H1 (cell line): ENCODE results near the gene HDC. TPM values are rescaled to one million over a fixed set of nuclear protein-coding genes. Genes with fewer than 3 reads are reported as not detected.

Source experiments
- CTCF ChIA-PET: fragments of 300-600 bp; sonication (Branson Sonifier 250); formaldehyde crosslinking; loops from one replicate; lab custom pipeline; 2021; ENCODE audit not compliant: partially characterized antibody; lab: Charles Lee
- POLR2A ChIA-PET: fragments of 300-600 bp; sonication (Branson Sonifier 250); formaldehyde crosslinking; loops from one replicate; lab custom pipeline; 2021; ENCODE audit warnings: inconsistent platforms; ENCODE audit not compliant: partially characterized antibody; lab: Charles Lee
- DNase-seq, 2 experiments: peaks; one replicate each; pipeline versions ENCODE4 v3.0.0 to v3.0.0-alpha.2; 2010 to 2022; ENCODE audit warnings: low spot score in 2 of 2, low read depth in 1 of 2, mixed read lengths in 1 of 2
- FAIRE-seq: peaks from 2 replicates; lab custom pipeline; 2011; peaks lifted over from hg19 to GRCh38; lab: Jason Lieb, UNC
- H2AFZ ChIP-seq: 2 replicates; pipeline ENCODE4 v1.8.1; 2012; ENCODE audit warnings: low read length, inconsistent platforms
- H2AK5ac ChIP-seq: 2 replicates; pipeline ENCODE4 v1.6.1; 2013; ENCODE audit warnings: low read depth, low read length
- H2BK120ac ChIP-seq: replicated peaks from 2 replicates; pipeline ENCODE3; 2013; ENCODE audit warnings: low read depth, low read length, inconsistent platforms
- H2BK12ac ChIP-seq: 2 replicates; pipeline ENCODE4 v1.6.1; 2013; ENCODE audit warnings: low read depth, low read length
- H2BK15ac ChIP-seq: 2 replicates; pipeline ENCODE4 v1.6.1; 2013; ENCODE audit warnings: low read length
- H2BK20ac ChIP-seq: 2 replicates; pipeline ENCODE4 v1.6.1; 2013; ENCODE audit warnings: low read length
- H2BK5ac ChIP-seq: 2 replicates; pipeline ENCODE4 v1.6.1; 2013; ENCODE audit warnings: low read depth, low read length
- H3K14ac ChIP-seq: 2 replicates; pipeline ENCODE4 v1.6.1; 2013; ENCODE audit warnings: inconsistent platforms; ENCODE audit not compliant: insufficient read length
- H3K18ac ChIP-seq: 2 replicates; pipeline ENCODE4 v1.6.1; 2013; ENCODE audit warnings: low read length; ENCODE audit errors: extremely low read depth
- H3K23ac ChIP-seq: 2 replicates; pipeline ENCODE4 v1.6.1; 2013; ENCODE audit warnings: inconsistent platforms; ENCODE audit not compliant: insufficient read length
- H3K23me2 ChIP-seq: 2 replicates; pipeline ENCODE4 v1.6.1; 2013; ENCODE audit warnings: low read depth, low read length
- H3K27ac ChIP-seq: 2 replicates; pipeline ENCODE4 v1.6.1; 2011; ENCODE audit warnings: low read depth, low read length, inconsistent platforms
- H3K27me3 ChIP-seq, 4 experiments: replicated peaks in 1 of 4; 1 replicate in 1 of 4; 2 replicates in 3 of 4; pipeline versions ENCODE4 v1.6.1 to v1.8.1; 2011 to 2013; ENCODE audit warnings: low read length in 3 of 4, mild to moderate bottlenecking in 3 of 4, inconsistent platforms in 2 of 4, mixed read lengths in 2 of 4, moderate library complexity in 1 of 4; ENCODE audit not compliant: control insufficient read depth in 3 of 4, insufficient read depth in 3 of 4; ENCODE audit errors: extremely low read depth in 1 of 4
- H3K36me3 ChIP-seq, 4 experiments: 2 replicates each; pipeline versions ENCODE4 v1.6.1 to v1.8.1; 2011 to 2013; ENCODE audit warnings: mild to moderate bottlenecking in 4 of 4, low read length in 3 of 4, moderate library complexity in 2 of 4, control low read depth in 1 of 4, inconsistent platforms in 1 of 4; ENCODE audit not compliant: insufficient read depth in 4 of 4, control insufficient read depth in 2 of 4
- H3K4ac ChIP-seq: replicated peaks from 2 replicates; pipeline ENCODE3; 2013; ENCODE audit warnings: low read length, low read depth, mixed read lengths, inconsistent platforms; ENCODE audit not compliant: insufficient read length
- H3K4me1 ChIP-seq, 4 experiments: replicated peaks in 1 of 4; 1 replicate in 1 of 4; 2 replicates in 3 of 4; pipeline versions ENCODE4 v1.6.1 to v1.8.1; 2011 to 2013; ENCODE audit warnings: low read length in 3 of 4, inconsistent platforms in 2 of 4, mixed read lengths in 1 of 4; ENCODE audit not compliant: insufficient read depth in 4 of 4, control insufficient read depth in 3 of 4
- H3K4me2 ChIP-seq, 2 experiments: 2 replicates each; pipeline versions ENCODE4 v1.6.1 to v1.8.1; 2011 to 2013; ENCODE audit warnings: low read depth in 2 of 2, low read length in 2 of 2, control low read depth in 1 of 2, inconsistent platforms in 1 of 2, mild to moderate bottlenecking in 1 of 2; ENCODE audit not compliant: insufficient read depth in 1 of 2
- H3K4me3 ChIP-seq, 4 experiments: fragments of 200-600, 300-600 bp in 1 of 4; sonication (generic), shearing (Covaris generic), sonication (Bioruptor Twin) in 1 of 4; 2 replicates each; pipeline versions ENCODE4 v1.5.1 to v1.8.1; 2011 to 2016; ENCODE audit warnings: low read length in 4 of 4, low read depth in 3 of 4, control low read depth in 2 of 4, inconsistent platforms in 2 of 4, mild to moderate bottlenecking in 2 of 4, mixed read lengths in 1 of 4, moderate library complexity in 1 of 4; ENCODE audit not compliant: insufficient read depth in 2 of 4; ENCODE audit errors: extremely low read depth in 1 of 4
- H3K56ac ChIP-seq: replicated peaks from 2 replicates; pipeline ENCODE3; 2013; ENCODE audit warnings: low read depth, mild to moderate bottlenecking, mixed read lengths, low read length, inconsistent platforms; ENCODE audit not compliant: insufficient read length
- H3K79me1 ChIP-seq: 2 replicates; pipeline ENCODE4 v1.6.1; 2013; ENCODE audit warnings: low read depth, low read length, control low read depth
- H3K79me2 ChIP-seq, 2 experiments: 2 replicates each; pipeline versions ENCODE4 v1.6.1 to v1.8.1; 2012 to 2013; ENCODE audit warnings: low read length in 2 of 2, mild to moderate bottlenecking in 2 of 2, inconsistent platforms in 1 of 2; ENCODE audit not compliant: insufficient read depth in 2 of 2, control insufficient read depth in 1 of 2
- H3K9ac ChIP-seq, 4 experiments: replicated peaks in 1 of 4; 1 replicate in 1 of 4; 2 replicates in 3 of 4; pipeline versions ENCODE4 v1.6.1 to v1.8.1; 2011 to 2013; ENCODE audit warnings: low read depth in 3 of 4, low read length in 3 of 4, control low read depth in 2 of 4, mild to moderate bottlenecking in 2 of 4, moderate library complexity in 2 of 4, inconsistent platforms in 1 of 4; ENCODE audit errors: extremely low read depth in 1 of 4
- H3K9me3 ChIP-seq, 2 experiments: 2 replicates each; pipeline versions ENCODE4 v1.6.1 to v1.8.1; 2012 to 2013; ENCODE audit warnings: mild to moderate bottlenecking in 2 of 2, moderate library complexity in 2 of 2, control low read depth in 1 of 2, inconsistent platforms in 1 of 2, low read depth in 1 of 2, low read length in 1 of 2, mixed read lengths in 1 of 2; ENCODE audit not compliant: insufficient read depth in 2 of 2
- H4K20me1 ChIP-seq, 2 experiments: replicated peaks in 1 of 2; 2 replicates each; pipeline versions ENCODE3 to v1.8.1; 2011 to 2013; ENCODE audit warnings: inconsistent platforms in 2 of 2, low read length in 2 of 2, mild to moderate bottlenecking in 1 of 2; ENCODE audit not compliant: insufficient read depth in 2 of 2, control insufficient read depth in 1 of 2
- H4K5ac ChIP-seq: 2 replicates; pipeline ENCODE4 v1.6.1; 2013; ENCODE audit warnings: low read length, low read depth, mixed read lengths, inconsistent platforms; ENCODE audit not compliant: insufficient read length
- H4K8ac ChIP-seq: 2 replicates; pipeline ENCODE4 v1.8.0; 2013; ENCODE audit warnings: mild to moderate bottlenecking, moderate library complexity, low read length, inconsistent platforms; ENCODE audit not compliant: insufficient read depth; ENCODE audit errors: extremely low read depth
- H4K91ac ChIP-seq: replicated peaks from 2 replicates; pipeline ENCODE3; 2013; ENCODE audit warnings: low read length, mixed read lengths, inconsistent platforms; ENCODE audit not compliant: insufficient read length
- CBX8 ChIP-seq: fragments of 300-800, 300-1000 bp; sonication (generic); IDR thresholded peaks from 2 replicates; pipeline ENCODE4 v1.7.1; 2016; ENCODE audit warnings: low read depth, low read length, borderline replicate concordance
- KDM5A ChIP-seq: fragments of 200-600 bp; IDR thresholded peaks from 2 replicates; pipeline ENCODE4 v1.7.1; 2012; ENCODE audit warnings: mild to moderate bottlenecking, low read length, inconsistent platforms, mixed read lengths
- TAF7 ChIP-seq: optimal IDR thresholded peaks from 2 replicates; pipeline ENCODE3; 2011; ENCODE audit warnings: low read depth, mild to moderate bottlenecking, inconsistent platforms, low read length, moderate library complexity, borderline replicate concordance
- WGBS, 2 experiments: shearing (Covaris generic) in 1 of 2; methylation state at CpG; one replicate each; pipeline versions ENCODE4 v1.1.6 to v1.1.7; 2013 to 2015; ENCODE audit warnings: low lambda C conversion rate in 2 of 2, mixed read lengths in 2 of 2, inconsistent platforms in 1 of 2, low coverage in 1 of 2, missing lambda C conversion rate in 1 of 2; ENCODE audit not compliant: insufficient replicate concordance in 2 of 2, insufficient coverage in 1 of 2, insufficient read length in 1 of 2; ENCODE audit errors: extremely low coverage in 1 of 2, missing lambda C conversion rate in 1 of 2; 5-methylcytosine and 5-hydroxymethylcytosine counted together
- polyA plus RNA-seq, 7 experiments: library from polyadenylated mRNA; depleted of rRNA in 3 of 7; stranded (reverse) in 5 of 7; unstranded in 2 of 7; fragments of >200 nt in 5 of 7; fragments of 200-250 nt in 2 of 7; gene quantifications; 1 replicate in 5 of 7; 2 replicates in 1 of 7; 4 replicates in 1 of 7; pipeline versions ENCODE4 v1.2.1 to v1.2.3, GENCODE V29; 2011 to 2013; ENCODE audit warnings: missing spikeins in 2 of 7, mixed read lengths in 2 of 7
- total RNA-seq: library from RNA; stranded (reverse); fragmentation: NEBNext Ultra II Directional; extraction: Animal tissue kit (Norgen Biotek cat#: 25700); gene quantifications from 2 replicates; pipeline ENCODE4 v1.2.1, GENCODE V29; 2021
- TF ChIP-seq, protein P1 (sequence below): IDR thresholded peaks from 2 replicates; pipeline ENCODE4 v1.6.1; 2012; ENCODE audit warnings: inconsistent platforms

HDC gene
- total and polyA plus RNA-seq, 2 of the 8 experiments (the other 6 are each of a cell fraction or from before 2014, with no cell fraction given), result 0.20 to 0.22 TPM

GRCh38 chr15:50244959-50245624 lies 20.4 kb downstream of the HDC start:
- Histone ChIP-seq H3K27ac (no peak overlapping the region), H3K4ac (no peak overlapping the region), H3K79me2 (no peaks in the 10 kb centered on the region), H3K23me2 (no peaks in the 10 kb centered on the region), H2BK5ac (no peak overlapping the region), H4K8ac (no peak overlapping the region), H3K9ac (no peak overlapping the region), H2AK5ac (no peak overlapping the region), H2BK15ac (no peak overlapping the region), H3K23ac (no peak overlapping the region), H3K4me1 (no peaks in the 10 kb centered on the region), H3K4me3 (no peak overlapping the region), H3K14ac (no peak overlapping the region), H3K56ac (no peak overlapping the region), H3K27me3 (no peaks in the 10 kb centered on the region), H2BK12ac (no peak overlapping the region), H3K36me3 (no peaks in the 10 kb centered on the region), H4K20me1 (no peaks in the 10 kb centered on the region), H3K18ac (no peak overlapping the region), H3K79me1 (no peaks in the 10 kb centered on the region), H3K4me2 (no peak overlapping the region), H2BK20ac (no peak overlapping the region), H3K9me3 (no peaks in the 10 kb centered on the region), H2BK120ac (no peak overlapping the region), H2AFZ (peak overlapping the region; percentile 7; the same call in 1 of the 2 replicates), H4K91ac (no peak overlapping the region), H4K5ac (no peak overlapping the region)
- CTCF ChIA-PET, result interaction anchor here (0.5 to 1.0 kb wide), 4 partner anchors 16 to 1526 kb away, joined by 3 to 4 read pairs (median 4); no protein-coding TSS in a partner anchor
- FAIRE-seq (no peak), DNase-seq (no peak)
- POLR2A ChIA-PET, result interaction anchor here (1.1 to 1.2 kb wide), 2 partner anchors 63 to 109 kb away, joined by 3 read pairs; partner anchors contain the start of gene SLC27A2
- WGBS, 2 experiments, result 92% methylated on average over 2 of the region's 2 CpGs; no CpG with 5 or more reads in 1 of the 2 experiments
- TF ChIP-seq, protein P1, sequence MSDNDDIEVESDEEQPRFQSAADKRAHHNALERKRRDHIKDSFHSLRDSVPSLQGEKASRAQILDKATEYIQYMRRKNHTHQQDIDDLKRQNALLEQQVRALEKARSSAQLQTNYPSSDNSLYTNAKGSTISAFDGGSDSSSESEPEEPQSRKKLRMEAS, result no peak
- TF ChIP-seq CBX8, result no peak
- TF ChIP-seq TAF7, result no peak
- TF ChIP-seq KDM5A, result no peak
